ENCODE data around the gene ZNF500.

Gene ZNF500

DNA sequence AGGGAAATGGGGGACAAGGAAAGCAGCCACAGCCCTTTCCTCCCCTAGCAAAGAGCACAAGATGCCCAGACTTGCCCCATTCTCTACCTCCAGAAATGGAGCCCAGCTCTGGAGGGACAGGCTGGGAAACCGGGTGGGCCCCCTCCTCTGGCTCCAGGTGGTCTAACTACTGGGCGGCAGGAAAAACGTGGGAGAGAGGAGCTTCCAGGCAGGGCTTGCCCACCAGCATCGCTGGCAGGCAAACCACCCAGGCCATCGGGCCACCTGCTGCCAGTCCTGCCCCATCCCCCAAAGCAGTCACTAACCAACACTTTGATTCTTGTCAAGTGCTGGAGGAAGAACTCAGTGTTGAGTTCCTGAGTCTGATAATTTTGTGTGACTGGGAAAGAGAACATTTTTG lies 48.5 kb downstream of the ZNF500 start:
- H3K36me3 ChIP-seq (ENCODE audit: low read length): no peaks in the 10 kb centered on the region
- H3F3A ChIP-seq (ENCODE audit: insufficient read depth): no peaks in the 10 kb centered on the region
- no peaks in the 10 kb centered on the region for H3K27me3 ChIP-seq (ENCODE audit: low read length)
- no peaks in the 10 kb centered on the region for H3K9me2 ChIP-seq (replicated peaks; ENCODE audit: insufficient read depth, low read length)
- no peaks in the 10 kb centered on the region for H3K9me3 ChIP-seq (ENCODE audit: insufficient read depth, low read length)
- H3K4me2 ChIP-seq (ENCODE audit: low read depth, low read length, poor library complexity, severe bottlenecking): no peak overlapping the region
- no peak overlapping the region for H3K9ac ChIP-seq (ENCODE audit: low read length)
- TF ChIP-seq, protein P1, sequence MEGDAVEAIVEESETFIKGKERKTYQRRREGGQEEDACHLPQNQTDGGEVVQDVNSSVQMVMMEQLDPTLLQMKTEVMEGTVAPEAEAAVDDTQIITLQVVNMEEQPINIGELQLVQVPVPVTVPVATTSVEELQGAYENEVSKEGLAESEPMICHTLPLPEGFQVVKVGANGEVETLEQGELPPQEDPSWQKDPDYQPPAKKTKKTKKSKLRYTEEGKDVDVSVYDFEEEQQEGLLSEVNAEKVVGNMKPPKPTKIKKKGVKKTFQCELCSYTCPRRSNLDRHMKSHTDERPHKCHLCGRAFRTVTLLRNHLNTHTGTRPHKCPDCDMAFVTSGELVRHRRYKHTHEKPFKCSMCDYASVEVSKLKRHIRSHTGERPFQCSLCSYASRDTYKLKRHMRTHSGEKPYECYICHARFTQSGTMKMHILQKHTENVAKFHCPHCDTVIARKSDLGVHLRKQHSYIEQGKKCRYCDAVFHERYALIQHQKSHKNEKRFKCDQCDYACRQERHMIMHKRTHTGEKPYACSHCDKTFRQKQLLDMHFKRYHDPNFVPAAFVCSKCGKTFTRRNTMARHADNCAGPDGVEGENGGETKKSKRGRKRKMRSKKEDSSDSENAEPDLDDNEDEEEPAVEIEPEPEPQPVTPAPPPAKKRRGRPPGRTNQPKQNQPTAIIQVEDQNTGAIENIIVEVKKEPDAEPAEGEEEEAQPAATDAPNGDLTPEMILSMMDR (IDR thresholded peaks at IDR 0.05; ENCODE audit: insufficient read depth, low read length, poor library complexity, severe bottlenecking): no peak
- no peak for TF ChIP-seq EZH2phosphoT487 (conservative IDR thresholded peaks at IDR 0.05; ENCODE audit: low read length)
- H3K4me3 ChIP-seq (ENCODE audit: insufficient read depth, low read length, poor library complexity, severe bottlenecking): no peak overlapping the region
- H4K20me1 ChIP-seq (ENCODE audit: low read depth, low read length): no peaks in the 10 kb centered on the region
- no peak overlapping the region for H2AFZ ChIP-seq (ENCODE audit: low read depth, low read length, severe bottlenecking)
- no peaks in the 10 kb centered on the region for H3K79me2 ChIP-seq (ENCODE audit: insufficient read depth, low read length)
- H3K27ac ChIP-seq (ENCODE audit: low read depth, low read length): no peak overlapping the region

DNA sequence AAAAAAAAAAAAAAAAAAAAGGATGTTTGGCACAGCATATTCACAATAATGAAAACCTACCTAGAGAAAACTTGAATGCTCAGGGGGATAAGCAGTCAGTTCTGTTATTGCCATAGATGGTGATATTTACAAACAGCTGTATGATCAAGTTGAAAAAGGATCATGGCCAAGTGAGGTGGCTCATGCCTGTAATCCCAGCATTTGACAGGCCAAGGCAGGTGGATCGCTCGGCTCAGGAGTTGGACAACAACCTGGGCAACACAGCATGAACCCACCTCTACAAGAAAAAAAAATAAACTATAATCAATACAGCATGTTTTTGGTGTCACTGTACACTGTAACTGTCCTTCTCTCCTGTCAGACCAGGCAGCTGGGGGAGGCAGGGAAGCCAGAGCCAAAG lies 52.0 kb downstream of the ZNF500 start:
- no peak overlapping the region for H3K4me3 ChIP-seq (ENCODE audit: insufficient read depth, low read length, poor library complexity, severe bottlenecking)
- H3K79me2 ChIP-seq (ENCODE audit: insufficient read depth, low read length): no peaks in the 10 kb centered on the region
- TF ChIP-seq EZH2phosphoT487 (conservative IDR thresholded peaks at IDR 0.05; ENCODE audit: low read length): no peak
- TF ChIP-seq, protein P1 (IDR thresholded peaks at IDR 0.05; ENCODE audit: insufficient read depth, low read length, poor library complexity, severe bottlenecking): no peak

DNA sequence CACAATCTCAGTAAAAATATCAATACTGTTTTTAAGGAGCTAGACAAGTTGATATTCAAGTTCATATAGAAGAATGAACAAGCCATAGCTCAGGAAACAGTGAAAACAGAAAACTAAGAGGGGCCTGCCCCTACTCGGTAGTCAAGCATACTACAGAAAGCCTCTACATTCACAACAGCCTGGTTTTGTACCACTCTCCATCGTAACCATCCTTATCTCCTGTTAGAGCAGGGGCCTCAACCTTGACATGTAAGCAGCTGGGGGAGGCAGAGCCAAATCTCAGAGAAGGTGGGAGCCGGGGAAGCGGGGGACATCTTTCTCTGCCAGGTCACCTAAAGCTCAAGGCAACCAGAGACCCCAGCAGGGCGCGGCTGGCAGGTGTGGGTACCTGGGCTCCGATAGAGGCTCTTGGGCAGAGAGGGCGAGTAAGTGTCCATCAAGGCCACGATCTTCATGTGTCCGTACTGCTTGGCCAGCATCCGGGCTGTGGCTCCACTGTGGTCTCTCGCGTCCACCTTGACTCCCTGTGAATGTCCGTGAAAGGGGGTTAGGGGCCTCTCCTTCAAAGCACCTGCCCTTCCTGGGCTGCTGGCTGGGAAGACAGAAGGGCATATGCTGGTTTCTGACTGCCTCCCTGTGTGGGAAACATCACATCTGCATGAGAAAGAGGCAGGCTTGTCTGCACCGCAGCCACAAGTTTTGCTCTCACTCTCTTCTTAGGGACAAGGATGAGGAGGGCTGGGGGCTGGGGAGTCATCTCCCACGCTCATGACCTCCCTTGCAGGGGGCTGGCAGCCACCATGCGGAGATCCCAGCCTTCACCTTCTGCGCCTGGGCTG lies 53.1 kb downstream of the ZNF500 start:
- no peaks in the 10 kb centered on the region for H3K9me3 ChIP-seq (ENCODE audit: insufficient read depth, low read length)
- H4K20me1 ChIP-seq (ENCODE audit: low read depth, low read length): no peaks in the 10 kb centered on the region
- H3K27me3 ChIP-seq (ENCODE audit: low read length): no peaks in the 10 kb centered on the region
- no peak overlapping the region for H3K27ac ChIP-seq (ENCODE audit: low read depth, low read length)
- no peak overlapping the region for H2AFZ ChIP-seq (ENCODE audit: low read depth, low read length, severe bottlenecking)
- H3K9ac ChIP-seq (ENCODE audit: low read length): no peak overlapping the region
- no peaks in the 10 kb centered on the region for H3K9me2 ChIP-seq (replicated peaks; ENCODE audit: insufficient read depth, low read length)
- no peak overlapping the region for H3K4me2 ChIP-seq (ENCODE audit: low read depth, low read length, poor library complexity, severe bottlenecking)
- no peak for TF ChIP-seq EZH2phosphoT487 (conservative IDR thresholded peaks at IDR 0.05; ENCODE audit: low read length)
- TF ChIP-seq, protein P1 (IDR thresholded peaks at IDR 0.05; ENCODE audit: insufficient read depth, low read length, poor library complexity, severe bottlenecking): no peak
- H3K4me3 ChIP-seq (ENCODE audit: insufficient read depth, low read length, poor library complexity, severe bottlenecking): no peak overlapping the region
- H3F3A ChIP-seq (ENCODE audit: insufficient read depth): no peaks in the 10 kb centered on the region
- H3K36me3 ChIP-seq (ENCODE audit: low read length): no peaks in the 10 kb centered on the region
- no peaks in the 10 kb centered on the region for H3K79me2 ChIP-seq (ENCODE audit: insufficient read depth, low read length)

More for the DNA sequence above, 52.0 kb downstream of the ZNF500 start:
- H3K9me3 ChIP-seq (ENCODE audit: insufficient read depth, low read length): no peaks in the 10 kb centered on the region
- no peak overlapping the region for H3K9ac ChIP-seq (ENCODE audit: low read length)
- H2AFZ ChIP-seq (ENCODE audit: low read depth, low read length, severe bottlenecking): no peak overlapping the region
- no peak overlapping the region for H3K4me2 ChIP-seq (ENCODE audit: low read depth, low read length, poor library complexity, severe bottlenecking)
- H3K9me2 ChIP-seq (replicated peaks; ENCODE audit: insufficient read depth, low read length): no peaks in the 10 kb centered on the region
- H3K27ac ChIP-seq (ENCODE audit: low read depth, low read length): no peak overlapping the region
- no peaks in the 10 kb centered on the region for H3K36me3 ChIP-seq (ENCODE audit: low read length)
- no peaks in the 10 kb centered on the region for H3F3A ChIP-seq (ENCODE audit: insufficient read depth)
- no peaks in the 10 kb centered on the region for H4K20me1 ChIP-seq (ENCODE audit: low read depth, low read length)
- H3K27me3 ChIP-seq (ENCODE audit: low read length): no peaks in the 10 kb centered on the region

Measured in SU-DHL-6 (cell line).